OCI-LY1 (cell line): ENCODE data around the gene KIF4A.

Source experiments
- H2AFZ ChIP-seq: fragments of 200-600 bp; sonication (generic), shearing (Covaris generic); 2 replicates; pipeline ENCODE4 v1.6.0; 2014; ENCODE audit warnings: antibody characterized with exemption, mild to moderate bottlenecking, low read length
- H3F3A ChIP-seq: fragments of 200-600 bp; sonication (generic), shearing (Covaris generic); 2 replicates; pipeline ENCODE4 v1.6.0; 2014; ENCODE audit warnings: mild to moderate bottlenecking, antibody characterized with exemption, low read length, moderate library complexity; ENCODE audit not compliant: insufficient read depth
- H3K27ac ChIP-seq: fragments of 200-600 bp; sonication (generic); 2 replicates; pipeline ENCODE4 v1.5.1; 2014; ENCODE audit warnings: low read length, mixed run types, mild to moderate bottlenecking, low read depth; ENCODE audit not compliant: poor library complexity, severe bottlenecking
- H3K27me3 ChIP-seq: fragments of 200-600 bp; sonication (generic); 2 replicates; pipeline ENCODE4 v1.6.0; 2014; ENCODE audit warnings: antibody characterized with exemption, mild to moderate bottlenecking, low read length, moderate library complexity; ENCODE audit not compliant: insufficient read depth
- H3K36me3 ChIP-seq: fragments of 200-600 bp; sonication (generic); 2 replicates; pipeline ENCODE4 v1.6.1; 2014; ENCODE audit warnings: mild to moderate bottlenecking, antibody characterized with exemption, low read length, moderate library complexity, mixed read lengths; ENCODE audit not compliant: insufficient read depth
- H3K4me1 ChIP-seq: fragments of 200-600 bp; sonication (generic); 2 replicates; pipeline ENCODE4 v1.5.1; 2014; ENCODE audit warnings: mild to moderate bottlenecking, low read length, moderate library complexity; ENCODE audit not compliant: insufficient read depth, severe bottlenecking
- H3K4me2 ChIP-seq: fragments of 200-600 bp; sonication (generic), shearing (Covaris generic); 2 replicates; pipeline ENCODE4 v1.6.1; 2014; ENCODE audit warnings: low read length
- H3K4me3 ChIP-seq: fragments of 200-600 bp; sonication (generic); 2 replicates; pipeline ENCODE4 v1.5.1; 2014; ENCODE audit warnings: low read length, low read depth, mild to moderate bottlenecking, mixed read lengths; ENCODE audit not compliant: poor library complexity, severe bottlenecking
- H3K79me2 ChIP-seq: fragments of 200-600 bp; shearing (Covaris generic); 2 replicates; pipeline ENCODE4 v1.6.1; 2016; ENCODE audit warnings: mixed run types, low read length, mixed read lengths; ENCODE audit not compliant: insufficient read depth
- H3K9ac ChIP-seq: fragments of 200-600 bp; sonication (generic), shearing (Covaris generic); 2 replicates; pipeline ENCODE4 v1.6.1; 2014; ENCODE audit warnings: mild to moderate bottlenecking, low read length, mixed read lengths
- H3K9me2 ChIP-seq: fragments of 200-600 bp; sonication (generic), shearing (Covaris generic); 2 replicates; pipeline ENCODE4 v1.6.1; 2014; ENCODE audit warnings: low read depth, mild to moderate bottlenecking, low read length, mixed read lengths
- H3K9me3 ChIP-seq: fragments of 200-600 bp; shearing (Covaris generic); 2 replicates; pipeline ENCODE4 v1.6.1; 2014; ENCODE audit warnings: low read length, mixed read lengths
- H4K20me1 ChIP-seq: fragments of 200-600 bp; sonication (generic), shearing (Covaris generic); 2 replicates; pipeline ENCODE4 v1.6.0; 2016; ENCODE audit warnings: mild to moderate bottlenecking, low read length; ENCODE audit not compliant: insufficient read depth
- CTCF ChIP-seq: fragments of 200-600 bp; sonication (generic), shearing (Covaris generic); IDR thresholded peaks from 2 replicates; pipeline ENCODE4 v1.5.1; 2017; ENCODE audit warnings: mild to moderate bottlenecking, antibody characterized with exemption, low read length, moderate library complexity, mixed read lengths
- EZH2 ChIP-seq: fragments of 200-600 bp; sonication (generic), shearing (Covaris generic); IDR thresholded peaks from 2 replicates; pipeline ENCODE4 v1.8.0; 2017; ENCODE audit warnings: borderline replicate concordance, mixed run types, mild to moderate bottlenecking, antibody characterized with exemption, low read length, moderate library complexity, mixed read lengths

The KIF4A gene

DNA sequence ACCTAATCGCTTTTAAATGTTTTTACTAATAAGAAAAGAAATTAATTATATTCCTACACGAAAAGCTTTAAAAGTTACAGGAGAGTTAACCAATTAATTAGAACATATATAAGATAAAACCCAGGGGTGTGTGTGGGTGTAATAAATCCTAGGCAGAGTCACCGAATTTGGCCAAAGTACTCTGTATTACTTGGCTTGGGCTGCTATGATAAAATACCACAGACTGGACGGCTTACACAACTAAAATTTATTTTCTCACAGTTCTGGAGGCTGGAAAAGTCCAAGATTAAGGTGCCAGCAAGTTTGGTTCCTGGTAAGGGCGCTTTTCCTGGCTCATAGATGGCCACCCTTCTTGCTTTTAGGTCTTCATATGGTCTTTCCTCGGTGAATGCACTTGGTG, 45.0 kb upstream of the KIF4A start:
- H3K36me3 ChIP-seq, result no peaks in the 10 kb centered on the region
- H4K20me1 ChIP-seq, result no peaks in the 10 kb centered on the region
- H3K27ac ChIP-seq, result no peak overlapping the region
- no peaks in the 10 kb centered on the region for H3K4me1 ChIP-seq
- H3K27me3 ChIP-seq, result no peaks in the 10 kb centered on the region
- H3K4me2 ChIP-seq, result no peak overlapping the region
- TF ChIP-seq EZH2, result no peak
- TF ChIP-seq CTCF, result no peak
- H3K4me3 ChIP-seq, result no peak overlapping the region
- no peak overlapping the region for H2AFZ ChIP-seq
- no peaks in the 10 kb centered on the region for H3K9me2 ChIP-seq
- H3K79me2 ChIP-seq, result no peaks in the 10 kb centered on the region
- H3K9ac ChIP-seq, result no peak overlapping the region
- H3K9me3 ChIP-seq, result no peaks in the 10 kb centered on the region
- H3F3A ChIP-seq, result no peaks in the 10 kb centered on the region

DNA sequence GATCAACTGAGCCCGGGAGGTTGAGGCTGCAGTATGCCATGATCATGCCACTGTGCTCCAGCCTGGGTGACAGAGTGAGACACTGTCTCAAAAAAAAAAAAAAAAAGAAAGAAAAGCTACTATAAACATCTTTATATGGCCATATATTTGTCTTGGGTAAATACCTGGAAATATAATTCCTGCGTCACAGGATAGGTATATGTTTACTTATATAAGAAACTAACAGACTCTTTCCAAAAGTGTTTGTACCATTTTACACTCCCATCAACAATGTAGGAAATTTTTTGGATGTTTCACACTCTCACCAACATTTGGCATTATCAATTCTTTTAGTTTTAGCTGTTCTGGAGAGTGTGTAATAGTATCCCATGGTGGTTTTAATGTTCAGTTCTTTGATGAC, 42.7 kb upstream of the KIF4A start:
- Histone ChIP-seq H3K4me2 (no peak overlapping the region), H3K9me3 (no peaks in the 10 kb centered on the region), H3K9me2 (no peaks in the 10 kb centered on the region), H2AFZ (no peak overlapping the region), H3K4me3 (no peak overlapping the region), H3K36me3 (no peaks in the 10 kb centered on the region), H3K4me1 (no peaks in the 10 kb centered on the region), H3K27ac (no peak overlapping the region), H3K9ac (no peak overlapping the region), H3K27me3 (no peaks in the 10 kb centered on the region), H3K79me2 (no peaks in the 10 kb centered on the region), H4K20me1 (no peaks in the 10 kb centered on the region), H3F3A (no peaks in the 10 kb centered on the region)
- TF ChIP-seq EZH2, result no peak
- no peak for TF ChIP-seq CTCF

GRCh38 chrX:70252491-70252890, 37.4 kb upstream of the KIF4A start:
- Histone ChIP-seq H3K36me3 (no peaks in the 10 kb centered on the region), H4K20me1 (no peaks in the 10 kb centered on the region), H3K9me2 (no peaks in the 10 kb centered on the region), H3K79me2 (no peaks in the 10 kb centered on the region), H3K9me3 (no peaks in the 10 kb centered on the region), H3K4me3 (no peak overlapping the region), H3F3A (no peaks in the 10 kb centered on the region), H3K27ac (no peak overlapping the region), H3K4me1 (no peaks in the 10 kb centered on the region), H3K27me3 (no peaks in the 10 kb centered on the region), H3K9ac (no peak overlapping the region), H3K4me2 (no peak overlapping the region), H2AFZ (no peak overlapping the region)
- TF ChIP-seq CTCF (no peak), EZH2 (no peak)
